GM12878 (cell line): ENCODE measurements around the gene SLC15A3. TPM values are rescaled to one million over a fixed set of nuclear protein-coding genes. Genes with fewer than 3 reads are reported as not detected.
A peak's percentile ranks its signal among the peaks of the same experiment; 100 is the strongest.

Source experiments
- ATAC-seq: fragments of 200-7000 bp; cut with Tn5 transposase; 3 replicates; pipeline ENCODE4 v1.9.1; 2020; ENCODE audit warnings: mild to moderate bottlenecking, moderate library complexity
- BruUV-seq: library from RNA; stranded (reverse); fragments of 400-500 nt; replicated peaks from 2 replicates; lab custom pipeline; 2021; lab: Mats Ljungman, UMichigan
- CTCF ChIA-PET: fragments of 300-600 bp; sonication (Branson Sonifier 250); formaldehyde crosslinking; extraction: SDS; loops from one replicate; lab custom pipeline; 2021; ENCODE audit warnings: inconsistent platforms; lab: Yijun Ruan, JAX
- POLR2A ChIA-PET: fragments of 350-600 bp; formaldehyde crosslinking; extraction: SDS; loops from one replicate; lab custom pipeline; 2021; ENCODE audit warnings: inconsistent platforms; lab: Charles Lee
- RAD21 ChIA-PET: fragments of 300-600 bp; sonication (Branson Sonifier 250); formaldehyde crosslinking; loops from one replicate; lab custom pipeline; 2023; ENCODE audit warnings: antibody characterized with exemption; ENCODE audit not compliant: unreplicated experiment; lab: Charles Lee
- SMC1A ChIA-PET: fragments of 300-600 bp; sonication (Branson Sonifier 250); formaldehyde crosslinking; loops from one replicate; lab custom pipeline; 2023; ENCODE audit not compliant: unreplicated experiment, uncharacterized antibody; lab: Charles Lee
- DNase-seq: peaks from one replicate; pipeline ENCODE4 v3.0.0-alpha.2; 2011; ENCODE audit warnings: low read depth, low spot score
- FAIRE-seq: peaks from 3 replicates; lab custom pipeline; 2011; peaks lifted over from hg19 to GRCh38; lab: Jason Lieb, UNC
- H2AFZ ChIP-seq: 2 replicates; pipeline ENCODE4 v1.6.0; 2011; ENCODE audit warnings: low read depth, low read length, control low read depth; ENCODE audit not compliant: control insufficient read depth
- H3K27ac ChIP-seq: 2 replicates; pipeline ENCODE4 v1.5.1; 2011; ENCODE audit warnings: control low read depth; ENCODE audit not compliant: control insufficient read depth, insufficient read depth
- H3K27me3 ChIP-seq, 2 experiments: replicated peaks in 1 of 2; 2 replicates each; pipeline versions ENCODE4 v1.6.0 to v1.6.1; 2011; ENCODE audit warnings: low read length in 1 of 2; ENCODE audit not compliant: control insufficient read depth in 2 of 2, insufficient read depth in 2 of 2
- H3K36me3 ChIP-seq, 2 experiments: 2 replicates each; pipeline ENCODE4 v1.5.1; 2011; ENCODE audit warnings: low read length in 1 of 2; ENCODE audit not compliant: control insufficient read depth in 2 of 2, insufficient read depth in 2 of 2
- H3K4me1 ChIP-seq: 2 replicates; pipeline ENCODE4 v1.6.1; 2011; ENCODE audit warnings: mild to moderate bottlenecking, low read length, moderate library complexity, mixed read lengths; ENCODE audit not compliant: control insufficient read depth, insufficient read depth
- H3K4me2 ChIP-seq: 2 replicates; pipeline ENCODE4 v1.6.0; 2011; ENCODE audit warnings: control low read depth; ENCODE audit not compliant: control insufficient read depth, insufficient read depth
- H3K4me3 ChIP-seq: fragments of 200-600 bp; sonication (generic); 2 replicates; pipeline ENCODE4 v1.5.1; 2016
- H3K79me2 ChIP-seq: 2 replicates; pipeline ENCODE4 v1.6.0; 2011; ENCODE audit warnings: low read length; ENCODE audit not compliant: control insufficient read depth, insufficient read depth
- H3K9ac ChIP-seq: 2 replicates; pipeline ENCODE4 v1.8.0; 2011; ENCODE audit warnings: low read length, control low read depth, mixed read lengths; ENCODE audit not compliant: control insufficient read depth, insufficient read depth
- H3K9me3 ChIP-seq: replicated peaks from 3 replicates; pipeline ENCODE4 v1.5.1; 2011; ENCODE audit warnings: mild to moderate bottlenecking, low read length; ENCODE audit not compliant: control insufficient read depth, insufficient read depth
- H4K20me1 ChIP-seq: 2 replicates; pipeline ENCODE4 v1.6.0; 2011; ENCODE audit not compliant: control insufficient read depth, insufficient read depth
- MLLT1 ChIP-seq: fragments of 450-650 bp; IDR thresholded peaks from 2 replicates; pipeline ENCODE4 v1.6.1; 2016; ENCODE audit warnings: mild to moderate bottlenecking
- POLR2A ChIP-seq: IDR thresholded peaks from 2 replicates; pipeline ENCODE4 v1.6.1; 2011; ENCODE audit warnings: low read depth, mild to moderate bottlenecking, low read length
- ZBTB40 ChIP-seq: fragments of 450-650 bp; IDR thresholded peaks from 2 replicates; pipeline ENCODE4 v1.6.1; 2016; ENCODE audit warnings: mild to moderate bottlenecking, moderate library complexity, borderline replicate concordance
- ZNF384 ChIP-seq: IDR thresholded peaks from 2 replicates; pipeline ENCODE4 v1.6.1; 2012; ENCODE audit warnings: low read depth, mild to moderate bottlenecking, low read length, improper control_type of control experiment, borderline replicate concordance
- WGBS: methylation state at CpG from one replicate; pipeline ENCODE4 v1.1.6; 2016; ENCODE audit warnings: low lambda C conversion rate; ENCODE audit not compliant: insufficient replicate concordance, insufficient coverage; ENCODE audit errors: missing lambda C conversion rate; 5-methylcytosine and 5-hydroxymethylcytosine counted together
- in situ Hi-C: fragments of 300-500 bp; cut with MboI; formaldehyde crosslinking; loops from 9 replicates; pipeline ENCODE4 v1.14.3; 2018; ENCODE audit warnings: mixed read lengths
- intact Hi-C: fragments of 100-400 bp; cut with micrococcal nuclease; formaldehyde crosslinking; loops from one replicate; pipeline ENCODE4 v1.14.2; 2022; ENCODE audit not compliant: unreplicated experiment
- polyA plus RNA-seq, 11 experiments: library from polyadenylated mRNA; depleted of rRNA in 4 of 11; unstranded in 6 of 11; stranded (reverse) in 5 of 11; fragments of >200 nt; fragmentation: Nextera tagmentation in 4 of 11; fragmentation: Illumina TruSeq in 1 of 11; extraction: Ambion mirVana in 4 of 11; extraction: Trizol in 1 of 11; gene quantifications; 1 replicate in 1 of 11; 2 replicates in 10 of 11; pipeline versions ENCODE4 v1.2.1 to v1.2.3, GENCODE V29; 2011 to 2016; ENCODE audit warnings: inconsistent platforms in 2 of 11, missing spikeins in 2 of 11, low read depth in 1 of 11
- total RNA-seq, 4 experiments: library from RNA; depleted of rRNA in 3 of 4; stranded (reverse); fragments of >200 nt in 3 of 4; fragmentation: Illumina TruSeq in 1 of 4; extraction: Trizol in 1 of 4; gene quantifications; 2 replicates each; pipeline versions ENCODE4 v1.2.1 to v1.2.3, GENCODE V29; 2013 to 2021

The SLC15A3 gene
- total and polyA plus RNA-seq, 10 of the 15 experiments (the other 5 are each of a cell fraction or from before 2014, with no cell fraction given): 17.7 to 102 (median 55.8) TPM

GRCh38 chr11:60912223-60912850, 39.6 kb downstream of the SLC15A3 start:
- peaks cover 24% of the 10 kb centered on the region for H3K79me2 ChIP-seq
- H3K27ac ChIP-seq: peak overlapping the region; percentile 94; the same call in 1 of the 2 replicates
- H3K36me3 ChIP-seq: no peaks in the 10 kb centered on the region; a peak in 1 of 4 replicates
- in situ Hi-C loops (no loop called here), intact Hi-C loops (no loop called here)
- peaks cover 8% of the 10 kb centered on the region for H3K9me3 ChIP-seq
- H4K20me1 ChIP-seq: no peaks in the 10 kb centered on the region
- DNase-seq (no peak), ATAC-seq (no peak), FAIRE-seq (no peak)
- H3K4me2 ChIP-seq: no peak overlapping the region; the same call in 1 of the 2 replicates
- no peak overlapping the region for H3K9ac ChIP-seq
- CTCF ChIA-PET: interaction anchor here (0.7 to 4.5 kb wide), 6 partner anchors 11 to 294 kb away, joined by 3 to 46 read pairs (median 8); no protein-coding TSS in a partner anchor
- no peak overlapping the region for H2AFZ ChIP-seq
- POLR2A ChIA-PET: interaction anchor here (0.6 to 1.8 kb wide), 5 partner anchors 31 to 248 kb away, joined by 3 to 5 read pairs (median 3); partner anchors contain the start of gene VPS37C
- WGBS: 73% methylated on average over 12 of the region's 12 CpGs
- RAD21 ChIA-PET: interaction anchor here (0.7 to 5.9 kb wide), 8 partner anchors 12 to 740 kb away, joined by 3 to 43 read pairs (median 3); partner anchors contain the start of gene TMEM132A
- no TSS peak for BruUV-seq
- SMC1A ChIA-PET: interaction anchor here (0.6 to 5.9 kb wide), 8 partner anchors 9 to 1768 kb away, joined by 3 to 76 read pairs (median 4); partner anchors contain the start of genes SLC15A3 and TMEM216
- TF ChIP-seq POLR2A: 0 out of 2 replicates have a peak, but pooled peaks have one; percentile 6
- peak; percentile 56; the same call in 1 of the 2 replicates for TF ChIP-seq ZNF384
- TF ChIP-seq ZBTB40: no peak
- TF ChIP-seq MLLT1: peak; percentile 41; the same call in 1 of the 2 replicates
- peaks cover 63% of the 10 kb centered on the region for H3K4me1 ChIP-seq
- no peak overlapping the region for H3K4me3 ChIP-seq
- no peaks in the 10 kb centered on the region for H3K27me3 ChIP-seq
